HG03060 (cell line): Measurements from ENCODE around the gene POU3F4.

ENCODE experiments used
- ATAC-seq: cut with Tn5 transposase; IDR thresholded peaks from one replicate; pipeline ENCODE4 v1.9.1; 2021; ENCODE audit warnings: low read depth, moderate number of reproducible peaks; ENCODE audit not compliant: unreplicated experiment

The POU3F4 gene

DNA sequence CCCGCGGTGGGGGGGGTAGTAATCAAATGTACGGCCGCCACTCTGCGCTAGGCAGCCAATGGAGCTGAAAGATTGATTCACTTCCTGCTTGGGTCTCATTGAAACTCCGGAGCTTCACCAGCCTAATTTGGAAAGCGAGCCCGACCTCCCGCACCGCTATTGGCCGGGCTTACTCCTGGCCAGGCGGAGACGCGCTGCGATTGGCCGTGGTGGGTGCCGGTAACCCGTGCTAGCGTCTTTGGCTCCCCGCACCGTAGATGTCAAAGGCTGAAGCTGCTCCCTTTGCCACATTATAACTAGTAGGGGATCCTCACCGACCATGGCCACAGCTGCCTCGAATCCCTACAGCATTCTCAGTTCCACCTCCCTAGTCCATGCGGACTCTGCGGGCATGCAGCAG lies at the start of gene POU3F4:
POU3F4 (plus strand) TSS at position 285 of the 400 bp plus-strand sequence; CDS start at position 320, 35 bp downstream.
- no peak for ATAC-seq

DNA sequence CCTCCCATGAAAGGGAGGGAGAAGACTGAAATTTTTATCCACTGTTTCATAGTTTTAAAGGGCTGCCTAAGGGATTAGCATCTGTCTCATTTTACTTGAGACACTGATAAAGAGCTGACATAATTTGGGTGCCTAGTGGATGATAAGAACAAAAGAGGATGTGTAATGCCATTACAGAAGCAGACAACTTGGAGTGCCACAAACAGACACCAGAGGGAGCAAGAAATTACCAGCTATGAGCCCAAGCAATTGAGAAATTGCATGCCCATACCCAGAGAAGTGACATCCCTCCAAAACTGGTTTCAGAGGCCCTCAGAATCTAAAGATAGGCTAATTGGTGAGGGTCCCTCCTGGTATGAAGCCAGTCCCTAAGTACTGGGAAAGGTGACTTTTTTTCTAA lies 38.5 kb upstream of the POU3F4 start:
- ATAC-seq = peak; percentile 67

DNA sequence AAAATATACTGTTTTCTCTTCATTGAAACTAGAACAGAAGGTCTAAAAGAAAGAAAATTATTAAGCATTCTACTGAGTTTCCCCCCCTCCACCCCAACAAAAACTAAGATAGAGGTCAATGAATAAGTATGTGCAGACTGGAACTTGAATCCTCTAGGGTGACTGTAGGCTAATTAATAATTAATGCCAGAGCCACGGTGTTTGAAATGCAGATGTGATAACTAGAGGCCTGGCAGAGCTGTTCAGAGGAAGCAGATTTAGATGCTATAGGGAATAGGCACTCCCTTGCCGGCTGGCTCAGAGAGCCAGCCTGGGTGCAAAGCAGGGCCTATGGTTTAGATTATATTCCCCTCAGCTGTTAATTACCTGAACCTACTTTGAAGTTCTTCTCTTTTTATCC lies 12.2 kb upstream of the POU3F4 start:
- no peak for ATAC-seq

DNA sequence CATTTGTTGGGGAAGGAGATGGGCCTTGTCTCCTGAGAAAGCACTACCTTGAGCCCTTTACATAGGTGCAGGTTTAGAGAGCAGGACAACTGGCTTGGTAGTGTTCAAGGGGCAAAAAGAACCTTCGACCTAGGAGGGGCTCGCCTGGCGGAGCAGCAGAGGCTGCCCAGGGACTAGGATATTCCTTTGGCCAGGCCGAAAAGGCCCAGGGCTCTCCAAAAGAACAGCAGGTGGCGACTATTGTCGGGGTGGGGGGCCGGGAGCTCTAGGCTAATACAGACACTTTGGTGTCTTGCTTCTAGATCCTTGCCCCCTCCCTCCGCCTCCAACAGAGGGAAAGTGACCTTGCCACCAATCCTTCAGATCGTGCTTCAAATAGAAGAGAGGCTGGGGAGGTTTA lies 7.1 kb upstream of the POU3F4 start:
- no peak for ATAC-seq

DNA sequence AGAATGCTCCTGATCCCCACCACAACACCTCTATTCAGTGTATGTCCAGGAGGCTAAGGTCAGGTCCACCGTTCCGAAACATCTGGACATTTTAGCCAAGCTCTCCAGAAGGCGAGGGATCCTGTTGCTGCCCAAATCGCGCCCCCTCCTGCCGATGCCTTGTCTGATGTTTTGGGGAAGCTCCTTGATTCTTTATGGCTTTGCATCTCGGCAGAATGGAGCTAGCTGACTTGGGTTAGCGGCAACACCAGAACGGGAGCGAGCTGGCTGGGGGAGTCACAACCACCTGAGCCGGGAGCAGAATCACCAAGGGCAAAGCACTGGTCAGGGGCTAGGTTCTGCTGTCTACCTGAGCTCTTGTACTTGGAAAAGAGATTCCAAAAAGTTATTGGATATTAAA lies 6.6 kb upstream of the POU3F4 start:
- no peak for ATAC-seq

DNA sequence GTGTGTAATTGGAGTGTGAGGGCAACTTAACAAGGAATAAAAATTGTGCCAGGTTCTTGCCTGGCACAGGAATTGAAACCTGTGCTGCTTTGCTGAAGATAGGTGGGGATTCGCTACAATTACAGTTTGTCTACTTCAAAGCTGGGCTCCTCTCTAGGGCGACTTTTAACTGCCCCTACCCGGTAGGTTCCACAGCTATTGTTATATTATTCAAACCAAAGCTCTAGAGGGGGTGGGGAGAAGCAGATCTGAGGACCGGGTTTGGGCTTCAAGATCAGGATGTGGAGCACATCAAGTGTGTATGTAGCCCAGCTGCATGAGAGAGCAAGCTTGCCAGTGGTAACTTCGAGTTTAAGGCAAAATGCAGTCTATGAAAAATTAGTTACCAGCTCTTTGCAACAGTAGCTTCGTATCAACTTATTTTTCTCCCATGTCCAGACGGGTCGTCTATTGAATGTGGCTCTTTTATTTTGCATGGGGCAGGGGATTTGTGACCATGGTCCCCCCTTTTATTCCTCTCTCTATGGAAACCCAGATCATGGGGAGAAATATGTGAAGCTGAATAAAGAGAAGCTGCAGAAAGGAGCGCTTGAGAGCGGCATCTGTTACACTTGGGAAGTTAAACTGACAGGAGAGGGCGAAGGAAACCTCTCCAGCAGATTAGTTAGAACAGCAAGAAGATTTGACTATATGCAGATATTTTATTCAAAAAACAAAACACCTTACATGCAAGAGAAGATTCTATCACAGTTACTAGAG lies 3.2 kb upstream of the POU3F4 start:
- ATAC-seq = no peak

DNA sequence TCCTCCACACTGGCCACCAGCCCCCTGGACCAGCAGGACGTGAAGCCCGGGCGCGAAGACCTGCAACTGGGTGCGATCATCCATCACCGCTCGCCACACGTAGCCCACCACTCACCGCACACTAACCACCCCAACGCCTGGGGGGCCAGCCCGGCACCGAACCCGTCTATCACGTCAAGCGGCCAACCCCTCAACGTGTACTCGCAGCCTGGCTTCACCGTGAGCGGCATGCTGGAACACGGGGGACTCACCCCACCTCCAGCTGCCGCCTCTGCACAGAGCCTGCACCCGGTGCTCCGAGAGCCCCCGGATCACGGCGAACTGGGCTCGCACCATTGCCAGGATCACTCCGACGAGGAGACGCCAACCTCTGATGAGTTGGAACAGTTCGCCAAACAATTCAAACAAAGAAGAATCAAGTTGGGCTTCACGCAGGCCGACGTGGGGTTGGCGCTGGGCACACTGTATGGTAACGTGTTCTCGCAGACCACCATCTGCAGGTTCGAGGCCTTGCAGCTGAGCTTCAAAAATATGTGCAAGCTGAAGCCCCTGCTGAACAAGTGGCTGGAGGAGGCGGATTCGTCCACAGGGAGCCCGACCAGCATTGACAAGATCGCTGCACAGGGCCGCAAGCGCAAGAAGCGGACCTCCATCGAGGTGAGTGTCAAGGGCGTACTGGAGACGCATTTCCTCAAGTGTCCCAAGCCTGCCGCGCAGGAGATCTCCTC lies 600 bp downstream of the POU3F4 start:
- no peak for ATAC-seq

DNA sequence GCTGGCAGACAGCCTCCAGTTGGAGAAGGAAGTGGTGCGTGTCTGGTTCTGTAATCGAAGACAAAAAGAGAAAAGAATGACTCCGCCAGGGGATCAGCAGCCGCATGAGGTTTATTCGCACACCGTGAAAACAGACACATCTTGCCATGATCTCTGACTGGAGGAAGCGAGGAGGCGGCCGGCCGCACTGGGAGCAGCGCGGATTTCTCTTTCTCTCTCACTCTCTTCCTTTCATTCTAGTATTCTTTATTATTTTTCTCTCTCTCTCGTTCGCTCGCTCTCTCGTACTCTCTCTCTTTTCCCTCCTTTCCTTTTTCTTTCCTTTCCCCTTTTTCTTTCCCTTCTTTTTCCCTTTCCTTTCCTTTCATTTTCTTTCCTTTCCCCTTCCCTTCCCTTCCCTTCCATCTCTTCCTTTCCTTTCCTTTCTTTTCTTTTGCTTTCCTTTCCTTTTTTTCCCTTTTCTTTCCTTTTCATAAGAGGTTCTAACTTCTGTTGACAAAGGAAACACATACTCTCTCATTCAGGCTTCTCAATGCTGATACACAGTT lies 1.2 kb downstream of the POU3F4 start:
- no peak for ATAC-seq

DNA sequence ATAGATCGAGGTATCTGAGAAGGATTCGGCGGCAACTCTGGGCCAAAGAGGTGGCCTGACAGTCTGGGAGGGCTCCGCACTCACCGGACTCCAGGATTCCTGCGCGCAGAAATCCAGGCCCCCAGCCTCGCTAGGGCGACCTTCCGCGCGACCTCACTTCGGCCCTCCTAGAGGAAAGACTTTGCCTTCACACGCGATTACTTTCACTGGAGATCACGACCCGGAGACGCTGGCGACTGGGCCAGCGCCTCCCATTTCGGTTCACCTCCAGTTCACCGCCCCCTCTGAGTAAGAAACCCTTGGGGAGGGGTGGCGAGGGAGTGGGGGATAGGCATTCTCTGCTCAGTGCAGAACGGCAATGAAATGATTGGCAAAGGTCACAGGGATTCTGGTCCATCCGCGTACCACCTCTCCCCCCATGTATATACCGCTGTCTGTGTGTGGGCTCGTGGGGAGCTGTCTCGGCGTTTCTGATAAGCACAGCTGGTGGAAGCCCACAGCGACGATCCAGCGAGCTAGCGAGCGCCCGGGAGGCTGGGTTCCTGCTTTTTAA lies 2.5 kb downstream of the POU3F4 start:
- no peak for ATAC-seq

DNA sequence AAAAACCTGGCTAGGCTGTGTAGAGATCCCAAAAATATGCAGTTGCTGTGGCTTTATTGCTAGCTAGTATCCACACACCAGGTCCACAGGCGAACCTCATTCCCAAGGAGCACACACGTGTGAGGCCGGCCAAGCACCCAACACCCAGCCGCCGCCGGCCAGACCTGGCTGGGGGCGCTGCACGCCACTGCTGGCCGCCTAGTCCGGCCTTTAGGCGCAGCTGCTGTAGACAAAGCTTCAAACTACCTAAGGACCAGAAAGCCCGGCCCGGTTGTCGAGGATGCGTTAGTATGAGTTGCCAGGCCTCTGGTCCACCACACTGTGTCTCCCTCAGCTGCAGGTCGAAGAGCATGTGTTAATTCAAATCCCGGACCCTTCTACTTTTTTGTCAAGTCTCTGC lies 3.1 kb downstream of the POU3F4 start:
- ATAC-seq = no peak

DNA sequence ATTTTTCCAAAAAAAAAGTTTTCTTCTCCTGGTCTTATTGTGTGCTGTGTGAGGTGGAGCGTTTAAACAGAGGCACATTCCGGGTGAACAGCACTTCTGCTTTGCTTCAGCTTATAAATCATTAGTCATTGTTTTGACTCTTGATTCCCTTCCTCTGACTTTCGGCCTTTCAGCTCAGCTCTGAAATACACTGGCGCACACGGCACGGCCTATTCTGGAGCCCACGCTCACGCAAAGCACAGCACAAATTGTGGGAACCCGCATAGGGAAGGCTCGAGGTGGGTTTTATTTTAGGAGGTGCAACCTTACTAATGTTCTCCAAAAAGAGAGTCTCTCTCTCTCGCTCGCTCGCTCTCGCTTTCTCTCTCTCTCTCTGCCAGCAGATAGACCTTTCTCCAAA lies 4.0 kb downstream of the POU3F4 start:
- no peak for ATAC-seq

DNA sequence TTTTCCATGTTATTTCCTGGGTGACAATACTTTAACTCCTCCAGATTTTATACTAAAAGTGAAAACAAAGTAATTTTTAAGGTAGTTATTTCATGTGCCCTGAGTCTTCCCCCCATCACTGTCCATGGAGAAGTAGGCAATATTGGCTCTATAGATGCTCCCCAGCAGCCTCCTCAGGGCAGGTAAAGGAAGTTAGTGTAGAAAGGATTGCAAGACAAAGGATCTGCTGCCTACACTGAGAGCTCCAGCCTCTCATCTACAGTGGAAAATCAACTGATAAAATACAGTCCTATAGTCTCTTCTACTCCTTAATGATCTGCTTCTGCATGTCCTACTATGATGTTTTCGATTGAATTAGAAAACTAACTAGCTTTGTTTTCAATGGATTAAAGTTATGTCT lies 8.5 kb downstream of the POU3F4 start:
- no peak for ATAC-seq

DNA sequence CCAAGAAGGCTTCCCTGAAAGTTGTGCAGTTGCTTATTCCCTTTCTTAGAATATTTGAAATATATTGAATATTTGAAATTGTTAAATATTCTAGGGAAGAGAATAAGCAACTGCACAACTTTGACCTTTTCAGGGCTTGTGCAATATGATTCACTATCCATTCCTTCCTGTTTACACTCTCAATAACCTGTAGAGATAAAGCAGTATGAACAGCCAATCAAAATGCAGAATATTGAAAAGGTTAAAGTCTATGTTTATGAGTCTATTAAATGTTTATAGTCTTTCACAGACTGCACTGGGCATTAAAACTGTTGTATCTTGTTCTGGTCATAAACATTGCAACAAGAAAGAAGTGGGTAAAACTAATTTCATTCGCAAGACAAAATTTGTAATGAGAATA lies 13.8 kb downstream of the POU3F4 start:
- ATAC-seq = no peak

DNA sequence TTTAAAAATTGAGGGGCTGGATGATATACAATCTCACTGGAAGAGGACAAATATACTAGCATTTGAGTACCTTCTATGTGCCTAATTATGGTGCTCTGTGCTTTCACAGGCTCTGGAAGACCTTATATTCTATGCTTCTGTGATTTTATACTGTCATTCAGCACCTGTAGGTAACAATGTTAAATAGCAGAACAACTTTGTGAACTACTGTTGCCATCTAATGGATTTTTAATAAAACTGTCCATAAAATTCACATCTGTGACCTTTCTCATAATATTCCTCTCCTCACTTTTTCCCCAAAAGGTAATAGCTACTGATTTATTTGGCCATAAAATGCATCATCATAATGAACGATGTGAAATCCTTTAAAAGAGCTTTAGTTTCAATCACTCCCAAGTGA lies 21.9 kb downstream of the POU3F4 start:
- no peak for ATAC-seq

DNA sequence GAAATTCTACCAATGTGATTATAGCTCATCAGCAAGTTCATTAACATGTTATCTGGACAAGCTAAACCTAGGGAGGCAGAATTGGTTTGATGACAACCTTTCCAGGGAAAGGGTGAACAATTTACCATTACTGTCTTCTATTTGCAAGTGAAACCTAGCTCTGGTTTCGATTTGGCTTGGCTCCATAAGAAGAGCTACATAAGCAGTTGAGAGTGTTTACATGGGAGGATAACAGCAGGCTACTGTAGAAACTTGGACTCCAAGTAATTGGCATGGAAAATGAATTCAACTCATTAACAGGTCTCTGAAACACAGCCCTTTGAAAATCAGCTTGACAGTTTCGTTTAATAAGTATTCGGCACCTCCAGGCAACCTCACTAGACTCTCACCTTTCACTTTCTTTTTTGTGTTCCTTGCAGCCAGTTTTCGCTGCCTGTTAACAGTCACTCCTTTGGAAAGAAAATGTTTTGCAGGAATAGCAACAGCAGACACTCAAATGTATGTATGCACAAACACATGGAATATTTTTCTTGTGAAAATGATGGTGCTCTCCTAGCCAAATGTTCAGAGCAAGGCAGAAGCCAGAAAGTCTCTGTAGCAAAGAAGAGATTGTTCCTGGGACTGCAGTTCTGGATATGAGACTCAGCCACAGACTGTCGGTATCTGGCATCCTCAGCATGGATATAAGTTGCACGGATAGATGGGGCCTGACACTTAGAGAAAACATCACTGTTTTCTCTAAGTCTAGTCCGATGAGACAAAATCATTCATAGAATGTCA lies 27.5 kb downstream of the POU3F4 start:
- no peak for ATAC-seq
